ENCODE data around the gene FANCC. TPM values are rescaled to one million over a fixed set of nuclear protein-coding genes. Genes with fewer than 3 reads are reported as not detected.

Gene FANCC
- total and polyA plus RNA-seq, 2 of the 13 experiments (the other 11 are each of a cell fraction or from before 2014, with no cell fraction given): 7.4 to 8.6 TPM

DNA sequence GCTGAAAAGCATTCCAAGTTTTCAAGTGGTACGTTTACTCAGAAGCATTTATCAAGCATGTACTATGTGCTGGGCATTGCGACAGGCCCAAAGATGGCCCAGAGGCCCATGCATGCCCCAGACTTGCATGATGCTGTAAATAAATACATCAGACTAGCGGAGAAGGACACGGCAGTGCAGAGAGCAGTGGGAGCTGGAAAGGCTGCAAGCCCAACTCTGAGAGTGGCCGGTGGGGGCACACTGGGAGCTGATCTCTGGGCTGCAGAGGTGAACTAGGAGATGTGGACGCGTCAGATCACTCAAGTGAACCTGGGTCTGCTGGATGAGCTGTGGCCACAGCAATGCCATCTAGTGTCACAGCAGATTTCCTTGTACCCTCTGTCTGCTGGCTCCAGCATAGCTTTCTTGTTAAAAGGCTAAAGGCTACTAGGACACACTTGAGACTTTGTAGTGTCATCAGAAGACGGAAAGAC lies 246.9 kb downstream of the FANCC start (continued):
- TF ChIP-seq CBX5 (CRISPR knock-in tag; IDR thresholded peaks at IDR 0.05; ENCODE audit: borderline replicate concordance) (peak; percentile 43; the same call in 1 of the 2 replicates), ZNF326 (CRISPR knock-in tag; IDR thresholded peaks at IDR 0.05; ENCODE audit: borderline replicate concordance) (no peak), HMGA1 (CRISPR knock-in tag; conservative IDR thresholded peaks at IDR 0.05) (no peak), MLLT10 (CRISPR knock-in tag; IDR thresholded peaks at IDR 0.05) (no peak), ZC3H13 (CRISPR knock-in tag; IDR thresholded peaks at IDR 0.05) (no peak), ZBTB21 (CRISPR knock-in tag; IDR thresholded peaks at IDR 0.05) (no peak), BRD4 (CRISPR knock-in tag; IDR thresholded peaks at IDR 0.05) (no peak), ARNT2 (CRISPR knock-in tag; IDR thresholded peaks at IDR 0.05; ENCODE audit: low read depth) (no peak), MIXL1 (CRISPR knock-in tag; IDR thresholded peaks at IDR 0.05) (no peak), ZNF552 (CRISPR knock-in tag; IDR thresholded peaks at IDR 0.05; ENCODE audit: borderline replicate concordance) (no peak), XRCC5 (optimal IDR thresholded peaks at IDR 0.05; ENCODE audit: low read length) (peak; percentile 39), MAFG (CRISPR knock-in tag; IDR thresholded peaks at IDR 0.05) (no peak), POLR2A (IDR thresholded peaks at IDR 0.05; ENCODE audit: insufficient read depth in 1 of 2, low read depth in 2 of 2, low read length in 2 of 2) (no peak), IRF2 (CRISPR knock-in tag; IDR thresholded peaks at IDR 0.05) (0 out of 2 replicates have a peak, but pooled peaks have one; percentile 18), ERF (CRISPR knock-in tag; IDR thresholded peaks at IDR 0.05) (no peak), ZNF274 (CRISPR knock-in tag; IDR thresholded peaks at IDR 0.05) (no peak), HMG20A (CRISPR knock-in tag; IDR thresholded peaks at IDR 0.05; ENCODE audit: borderline replicate concordance) (no peak), BORCS8-MEF2B (CRISPR knock-in tag; IDR thresholded peaks at IDR 0.05) (no peak; the same call in 1 of the 2 replicates), SKI (IDR thresholded peaks at IDR 0.05; ENCODE audit: partially characterized antibody) (peak; percentile 28), ZNF44 (CRISPR knock-in tag; IDR thresholded peaks at IDR 0.05) (no peak)
- TF ChIP-seq, protein P1, sequence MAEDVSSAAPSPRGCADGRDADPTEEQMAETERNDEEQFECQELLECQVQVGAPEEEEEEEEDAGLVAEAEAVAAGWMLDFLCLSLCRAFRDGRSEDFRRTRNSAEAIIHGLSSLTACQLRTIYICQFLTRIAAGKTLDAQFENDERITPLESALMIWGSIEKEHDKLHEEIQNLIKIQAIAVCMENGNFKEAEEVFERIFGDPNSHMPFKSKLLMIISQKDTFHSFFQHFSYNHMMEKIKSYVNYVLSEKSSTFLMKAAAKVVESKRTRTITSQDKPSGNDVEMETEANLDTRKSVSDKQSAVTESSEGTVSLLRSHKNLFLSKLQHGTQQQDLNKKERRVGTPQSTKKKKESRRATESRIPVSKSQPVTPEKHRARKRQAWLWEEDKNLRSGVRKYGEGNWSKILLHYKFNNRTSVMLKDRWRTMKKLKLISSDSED (CRISPR knock-in tag; IDR thresholded peaks at IDR 0.05): no peak
- TF ChIP-seq, protein P2, sequence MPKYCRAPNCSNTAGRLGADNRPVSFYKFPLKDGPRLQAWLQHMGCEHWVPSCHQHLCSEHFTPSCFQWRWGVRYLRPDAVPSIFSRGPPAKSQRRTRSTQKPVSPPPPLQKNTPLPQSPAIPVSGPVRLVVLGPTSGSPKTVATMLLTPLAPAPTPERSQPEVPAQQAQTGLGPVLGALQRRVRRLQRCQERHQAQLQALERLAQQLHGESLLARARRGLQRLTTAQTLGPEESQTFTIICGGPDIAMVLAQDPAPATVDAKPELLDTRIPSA (CRISPR knock-in tag; IDR thresholded peaks at IDR 0.05; ENCODE audit: borderline replicate concordance): no peak
- TF ChIP-seq, protein P3, sequence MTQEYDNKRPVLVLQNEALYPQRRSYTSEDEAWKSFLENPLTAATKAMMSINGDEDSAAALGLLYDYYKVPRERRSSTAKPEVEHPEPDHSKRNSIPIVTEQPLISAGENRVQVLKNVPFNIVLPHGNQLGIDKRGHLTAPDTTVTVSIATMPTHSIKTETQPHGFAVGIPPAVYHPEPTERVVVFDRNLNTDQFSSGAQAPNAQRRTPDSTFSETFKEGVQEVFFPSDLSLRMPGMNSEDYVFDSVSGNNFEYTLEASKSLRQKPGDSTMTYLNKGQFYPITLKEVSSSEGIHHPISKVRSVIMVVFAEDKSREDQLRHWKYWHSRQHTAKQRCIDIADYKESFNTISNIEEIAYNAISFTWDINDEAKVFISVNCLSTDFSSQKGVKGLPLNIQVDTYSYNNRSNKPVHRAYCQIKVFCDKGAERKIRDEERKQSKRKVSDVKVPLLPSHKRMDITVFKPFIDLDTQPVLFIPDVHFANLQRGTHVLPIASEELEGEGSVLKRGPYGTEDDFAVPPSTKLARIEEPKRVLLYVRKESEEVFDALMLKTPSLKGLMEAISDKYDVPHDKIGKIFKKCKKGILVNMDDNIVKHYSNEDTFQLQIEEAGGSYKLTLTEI (CRISPR knock-in tag; conservative IDR thresholded peaks at IDR 0.05): no peak
- TF ChIP-seq, protein P4, sequence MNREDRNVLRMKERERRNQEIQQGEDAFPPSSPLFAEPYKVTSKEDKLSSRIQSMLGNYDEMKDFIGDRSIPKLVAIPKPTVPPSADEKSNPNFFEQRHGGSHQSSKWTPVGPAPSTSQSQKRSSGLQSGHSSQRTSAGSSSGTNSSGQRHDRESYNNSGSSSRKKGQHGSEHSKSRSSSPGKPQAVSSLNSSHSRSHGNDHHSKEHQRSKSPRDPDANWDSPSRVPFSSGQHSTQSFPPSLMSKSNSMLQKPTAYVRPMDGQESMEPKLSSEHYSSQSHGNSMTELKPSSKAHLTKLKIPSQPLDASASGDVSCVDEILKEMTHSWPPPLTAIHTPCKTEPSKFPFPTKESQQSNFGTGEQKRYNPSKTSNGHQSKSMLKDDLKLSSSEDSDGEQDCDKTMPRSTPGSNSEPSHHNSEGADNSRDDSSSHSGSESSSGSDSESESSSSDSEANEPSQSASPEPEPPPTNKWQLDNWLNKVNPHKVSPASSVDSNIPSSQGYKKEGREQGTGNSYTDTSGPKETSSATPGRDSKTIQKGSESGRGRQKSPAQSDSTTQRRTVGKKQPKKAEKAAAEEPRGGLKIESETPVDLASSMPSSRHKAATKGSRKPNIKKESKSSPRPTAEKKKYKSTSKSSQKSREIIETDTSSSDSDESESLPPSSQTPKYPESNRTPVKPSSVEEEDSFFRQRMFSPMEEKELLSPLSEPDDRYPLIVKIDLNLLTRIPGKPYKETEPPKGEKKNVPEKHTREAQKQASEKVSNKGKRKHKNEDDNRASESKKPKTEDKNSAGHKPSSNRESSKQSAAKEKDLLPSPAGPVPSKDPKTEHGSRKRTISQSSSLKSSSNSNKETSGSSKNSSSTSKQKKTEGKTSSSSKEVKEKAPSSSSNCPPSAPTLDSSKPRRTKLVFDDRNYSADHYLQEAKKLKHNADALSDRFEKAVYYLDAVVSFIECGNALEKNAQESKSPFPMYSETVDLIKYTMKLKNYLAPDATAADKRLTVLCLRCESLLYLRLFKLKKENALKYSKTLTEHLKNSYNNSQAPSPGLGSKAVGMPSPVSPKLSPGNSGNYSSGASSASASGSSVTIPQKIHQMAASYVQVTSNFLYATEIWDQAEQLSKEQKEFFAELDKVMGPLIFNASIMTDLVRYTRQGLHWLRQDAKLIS (CRISPR knock-in tag; IDR thresholded peaks at IDR 0.05): no peak
